Nucleus accumbens (tissue), 56 donors: ENCODE results near the gene JMJD4.

Source experiments
- DNase-seq, 56 donors: peaks; one replicate each; lab custom pipeline; 2025; lab: John Stamatoyannopoulos, UW

JMJD4 gene

GRCh38 chr1:227734856-227735538 is at the start of gene JMJD4, which contains the start of gene SNAP47:
Gene JMJD4, minus strand, starts transcription at chr1:227735302. Its CDS starts 29 bp downstream, at chr1:227735273.
Gene SNAP47, plus strand, starts transcription at chr1:227735435. Its CDS starts 12,302 bp downstream, at chr1:227747737.
- peak in 55 of 56 donors; percentile 51 to 92 (median 82) for DNase-seq

GRCh38 chr1:227782226-227782625 is 47.1 kb upstream of the JMJD4 start:
- DNase-seq, result no peak

- no peak for DNase-seq
These were observed 46.3 kb upstream of the JMJD4 start for GRCh38 chr1:227781314-227781930.

GRCh38 chr1:227780101-227781044 is 45.3 kb upstream of the JMJD4 start:
- no peak for DNase-seq

GRCh38 chr1:227779685-227780084 is 44.6 kb upstream of the JMJD4 start:
- no peak for DNase-seq

GRCh38 chr1:227779021-227779441 is 43.9 kb upstream of the JMJD4 start:
- DNase-seq, result no peak

GRCh38 chr1:227778401-227778947 is 43.4 kb upstream of the JMJD4 start:
- DNase-seq, result no peak

GRCh38 chr1:227777646-227778045 is 42.5 kb upstream of the JMJD4 start:
- DNase-seq, result no peak

- no peak for DNase-seq
These were observed 42.1 kb upstream of the JMJD4 start for GRCh38 chr1:227777156-227777555.

- DNase-seq, result no peak
These were observed 41.2 kb upstream of the JMJD4 start for GRCh38 chr1:227776331-227776771.

- no peak for DNase-seq
These were observed 40.7 kb upstream of the JMJD4 start for GRCh38 chr1:227775841-227776240.

- DNase-seq, result peak in 2 of 56 donors; percentile 39 to 43
These were observed 39.9 kb upstream of the JMJD4 start for GRCh38 chr1:227774821-227775661.

- DNase-seq, result no peak
These were observed 39.1 kb upstream of the JMJD4 start for GRCh38 chr1:227774051-227774731.

- DNase-seq, result no peak
These were observed 38.5 kb upstream of the JMJD4 start for GRCh38 chr1:227773558-227773957.

- no peak for DNase-seq
These were observed 36.7 kb upstream of the JMJD4 start for GRCh38 chr1:227771771-227772170.

- peak in 1 of 56 donors; percentile 11 for DNase-seq
These were observed 36.2 kb upstream of the JMJD4 start for GRCh38 chr1:227771326-227771725.

GRCh38 chr1:227770812-227771211 is 35.7 kb upstream of the JMJD4 start:
- DNase-seq, result no peak

GRCh38 chr1:227769936-227770494 is 34.9 kb upstream of the JMJD4 start:
- no peak for DNase-seq
